IgD-negative memory B cell (primary cell): ENCODE measurements around the gene EXOC6. TPM values are rescaled to one million over a fixed set of nuclear protein-coding genes. Genes with fewer than 3 reads are reported as not detected.

Experiments
- H3K27ac Mint-ChIP-seq, 3 donors: one replicate each; pipeline ENCODE4 v1.8.0; 2020 to 2022; ENCODE audit warnings: mild to moderate bottlenecking in 3 of 3, mixed read lengths in 3 of 3, moderate library complexity in 1 of 3
- H3K27me3 Mint-ChIP-seq: one replicate; pipeline ENCODE4 v1.8.0; 2021; ENCODE audit warnings: mixed read lengths
- H3K36me3 Mint-ChIP-seq: one replicate; pipeline ENCODE4 v1.8.0; 2020; ENCODE audit warnings: mild to moderate bottlenecking, mixed read lengths
- H3K4me1 Mint-ChIP-seq, 3 donors: one replicate each; pipeline ENCODE4 v1.8.0; 2020 to 2022; ENCODE audit warnings: mixed read lengths in 3 of 3, mild to moderate bottlenecking in 1 of 3
- H3K4me3 Mint-ChIP-seq, 4 donors: one replicate each; pipeline ENCODE4 v1.8.0; 2020 to 2022; ENCODE audit warnings: mild to moderate bottlenecking in 4 of 4, mixed read lengths in 4 of 4, moderate library complexity in 3 of 4
- H3K9me3 Mint-ChIP-seq, 3 donors: one replicate each; pipeline ENCODE4 v1.8.0; 2020 to 2021; ENCODE audit warnings: mixed read lengths in 3 of 3, mild to moderate bottlenecking in 1 of 3
- polyA plus RNA-seq: library from polyadenylated mRNA; unstranded; fragments of 300-500 nt; fragmentation: Illumina TruSeq; gene quantifications from one replicate; pipeline ENCODE4 v1.2.3, GENCODE V29; 2021

EXOC6 gene
- polyA plus RNA-seq, 1 donor from 2014 or later = 12.4 TPM

- H3K9me3 Mint-ChIP-seq = no peaks in the 10 kb centered on the region
- H3K4me3 Mint-ChIP-seq = peak overlapping the region; percentile 66 to 93 (median 82)
- peak overlapping the region in 2 of 3 donors; percentile 83 to 87 for H3K27ac Mint-ChIP-seq
- peaks cover 49% of the 10 kb centered on the region for H3K27me3 Mint-ChIP-seq
- H3K36me3 Mint-ChIP-seq = peaks cover 9% of the 10 kb centered on the region
- H3K4me1 Mint-ChIP-seq = peaks cover 12 to 28% (median 19%) of the 10 kb centered on the region in 3 donors
These were observed 214.3 kb downstream of the EXOC6 start for GRCh38 chr10:93062514-93063143.

- Mint-ChIP-seq H3K27me3 (peaks cover 55% of the 10 kb centered on the region), H3K27ac (peak overlapping the region in 2 of 3 donors; percentile 56 to 71), H3K4me3 (peak overlapping the region in 2 of 4 donors; percentile 50 to 90), H3K9me3 (no peaks in the 10 kb centered on the region), H3K4me1 (peaks cover 12 to 32% (median 19%) of the 10 kb centered on the region in 3 donors), H3K36me3 (peaks cover 9% of the 10 kb centered on the region)
These were observed 215.0 kb downstream of the EXOC6 start for GRCh38 chr10:93063144-93063976.

GRCh38 chr10:93063977-93064660, 215.8 kb downstream of the EXOC6 start:
- Mint-ChIP-seq H3K27ac (peak overlapping the region in 2 of 3 donors; percentile 59 to 71), H3K36me3 (peaks cover 3% of the 10 kb centered on the region), H3K4me3 (peak overlapping the region in 3 of 4 donors; percentile 8 to 90 (median 50)), H3K4me1 (peaks cover 15 to 35% (median 19%) of the 10 kb centered on the region in 3 donors), H3K9me3 (no peaks in the 10 kb centered on the region), H3K27me3 (peaks cover 62% of the 10 kb centered on the region)

GRCh38 chr10:93064874-93065660, 216.7 kb downstream of the EXOC6 start:
- Mint-ChIP-seq H3K27me3 (peaks cover 65% of the 10 kb centered on the region), H3K4me1 (peaks cover 15 to 32% (median 19%) of the 10 kb centered on the region in 3 donors), H3K27ac (peak overlapping the region in 1 of 3 donors; percentile 59), H3K4me3 (peak overlapping the region in 2 of 4 donors; percentile 8 to 9), H3K36me3 (no peaks in the 10 kb centered on the region), H3K9me3 (no peaks in the 10 kb centered on the region)

GRCh38 chr10:93065675-93066543, 217.6 kb downstream of the EXOC6 start:
- peak overlapping the region in 2 of 4 donors; percentile 22 to 47 for H3K4me3 Mint-ChIP-seq
- peaks cover 19 to 32% (median 22%) of the 10 kb centered on the region in 3 donors for H3K4me1 Mint-ChIP-seq
- peaks cover 74% of the 10 kb centered on the region for H3K27me3 Mint-ChIP-seq
- no peaks in the 10 kb centered on the region for H3K36me3 Mint-ChIP-seq
- no peak overlapping the region for H3K27ac Mint-ChIP-seq
- H3K9me3 Mint-ChIP-seq = no peaks in the 10 kb centered on the region

- Mint-ChIP-seq H3K4me3 (no peak overlapping the region), H3K27ac (no peak overlapping the region), H3K27me3 (peaks cover 73% of the 10 kb centered on the region), H3K9me3 (no peaks in the 10 kb centered on the region), H3K4me1 (peaks cover 19 to 30% (median 22%) of the 10 kb centered on the region in 3 donors), H3K36me3 (no peaks in the 10 kb centered on the region)
These were observed 218.2 kb downstream of the EXOC6 start for GRCh38 chr10:93066544-93066913.

- Mint-ChIP-seq H3K27me3 (peaks cover 76% of the 10 kb centered on the region), H3K4me1 (peaks cover 18 to 35% (median 21%) of the 10 kb centered on the region in 3 donors), H3K27ac (peak overlapping the region in 2 of 3 donors; percentile 4 to 31)
These were observed 219.4 kb downstream of the EXOC6 start for GRCh38 chr10:93067443-93068365.

GRCh38 chr10:93068411-93069244, 220.3 kb downstream of the EXOC6 start:
- Mint-ChIP-seq H3K9me3 (no peaks in the 10 kb centered on the region), H3K27me3 (peaks cover 80% of the 10 kb centered on the region), H3K36me3 (no peaks in the 10 kb centered on the region), H3K4me1 (peaks cover 17 to 37% (median 18%) of the 10 kb centered on the region in 3 donors), H3K4me3 (peak overlapping the region in 2 of 4 donors; percentile 46 to 79), H3K27ac (peak overlapping the region in 2 of 3 donors; percentile 28 to 31)

More at GRCh38 chr10:93067443-93068365, 219.4 kb downstream of the EXOC6 start:
- Mint-ChIP-seq H3K9me3 (no peaks in the 10 kb centered on the region), H3K4me3 (peak overlapping the region in 1 of 4 donors; percentile 54), H3K36me3 (no peaks in the 10 kb centered on the region)

- H3K36me3 Mint-ChIP-seq = no peaks in the 10 kb centered on the region
- H3K9me3 Mint-ChIP-seq = no peaks in the 10 kb centered on the region
- peak overlapping the region in 1 of 3 donors; percentile 28 for H3K27ac Mint-ChIP-seq
- peaks cover 77% of the 10 kb centered on the region for H3K27me3 Mint-ChIP-seq
- no peak overlapping the region for H3K4me3 Mint-ChIP-seq
- H3K4me1 Mint-ChIP-seq = peaks cover 16 to 36% (median 17%) of the 10 kb centered on the region in 3 donors
These were observed 220.9 kb downstream of the EXOC6 start for GRCh38 chr10:93069245-93069561.

- Mint-ChIP-seq H3K4me1 (peaks cover 15 to 38% (median 19%) of the 10 kb centered on the region in 3 donors), H3K4me3 (peak overlapping the region in 3 of 4 donors; percentile 19 to 56 (median 23)), H3K36me3 (no peaks in the 10 kb centered on the region), H3K9me3 (no peaks in the 10 kb centered on the region), H3K27me3 (peaks cover 78% of the 10 kb centered on the region), H3K27ac (peak overlapping the region in 1 of 3 donors; percentile 60)
These were observed 222.3 kb downstream of the EXOC6 start for GRCh38 chr10:93070378-93071176.

GRCh38 chr10:93071177-93071472, 222.8 kb downstream of the EXOC6 start:
- Mint-ChIP-seq H3K36me3 (no peaks in the 10 kb centered on the region), H3K4me3 (peak overlapping the region in 3 of 4 donors; percentile 19 to 56 (median 43)), H3K4me1 (peaks cover 14 to 38% (median 21%) of the 10 kb centered on the region in 3 donors)

More at GRCh38 chr10:93071177-93071472, 222.8 kb downstream of the EXOC6 start:
- Mint-ChIP-seq H3K27me3 (peaks cover 80% of the 10 kb centered on the region), H3K27ac (peak overlapping the region in 1 of 3 donors; percentile 60), H3K9me3 (no peaks in the 10 kb centered on the region)
